NOMO-1 treated with DMSO at 0.1 percent for 48 hours (cell line): Measurements from ENCODE around the gene DNAJB13.

Source experiments
- DNase-seq: peaks from one replicate; lab custom pipeline; 2025; ENCODE audit not compliant: unreplicated experiment; lab: John Stamatoyannopoulos, UW

The DNAJB13 gene

DNA sequence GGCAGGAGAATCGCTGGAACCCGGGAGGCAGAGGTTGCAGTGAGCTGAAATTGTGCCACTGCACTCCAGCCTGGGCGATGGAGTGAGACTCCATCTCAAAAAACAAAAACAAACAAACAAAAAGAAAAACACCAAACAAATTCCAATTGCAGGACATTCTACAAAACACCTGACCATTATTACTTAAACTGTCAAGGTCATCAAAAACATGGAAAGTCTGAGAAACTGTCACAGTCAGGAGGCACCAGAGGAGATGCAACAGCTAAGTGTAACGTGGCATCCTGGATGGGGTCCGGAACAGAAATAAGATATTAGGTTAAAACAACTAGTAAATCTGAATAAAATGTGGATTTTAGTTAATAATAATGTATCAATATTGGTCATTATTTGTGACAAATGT lies 914 bp upstream of the DNAJB13 start:
- no peak for DNase-seq

DNA sequence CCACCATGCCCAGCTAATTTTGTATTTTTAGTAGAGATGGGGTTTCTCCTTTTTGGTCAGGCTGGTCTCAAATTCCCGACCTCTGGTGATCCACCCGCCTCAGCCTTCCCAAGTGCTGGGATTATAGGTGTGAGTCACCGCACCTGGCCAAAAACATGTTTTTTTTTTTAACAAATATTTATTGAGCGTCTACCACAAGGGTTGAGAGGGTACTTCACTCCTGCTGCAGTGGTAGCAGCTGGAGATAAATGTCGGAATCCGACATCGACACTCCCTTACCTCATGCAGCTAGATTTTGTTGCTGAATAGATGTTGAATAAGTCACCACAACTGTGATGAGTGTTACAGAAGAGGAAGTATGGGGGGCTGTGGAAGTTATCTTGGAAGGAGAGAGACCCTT lies 971 bp downstream of the DNAJB13 start:
- no peak for DNase-seq

GRCh38 chr11:73956876-73957653 lies 6.2 kb downstream of the DNAJB13 start:
- no peak for DNase-seq

DNA sequence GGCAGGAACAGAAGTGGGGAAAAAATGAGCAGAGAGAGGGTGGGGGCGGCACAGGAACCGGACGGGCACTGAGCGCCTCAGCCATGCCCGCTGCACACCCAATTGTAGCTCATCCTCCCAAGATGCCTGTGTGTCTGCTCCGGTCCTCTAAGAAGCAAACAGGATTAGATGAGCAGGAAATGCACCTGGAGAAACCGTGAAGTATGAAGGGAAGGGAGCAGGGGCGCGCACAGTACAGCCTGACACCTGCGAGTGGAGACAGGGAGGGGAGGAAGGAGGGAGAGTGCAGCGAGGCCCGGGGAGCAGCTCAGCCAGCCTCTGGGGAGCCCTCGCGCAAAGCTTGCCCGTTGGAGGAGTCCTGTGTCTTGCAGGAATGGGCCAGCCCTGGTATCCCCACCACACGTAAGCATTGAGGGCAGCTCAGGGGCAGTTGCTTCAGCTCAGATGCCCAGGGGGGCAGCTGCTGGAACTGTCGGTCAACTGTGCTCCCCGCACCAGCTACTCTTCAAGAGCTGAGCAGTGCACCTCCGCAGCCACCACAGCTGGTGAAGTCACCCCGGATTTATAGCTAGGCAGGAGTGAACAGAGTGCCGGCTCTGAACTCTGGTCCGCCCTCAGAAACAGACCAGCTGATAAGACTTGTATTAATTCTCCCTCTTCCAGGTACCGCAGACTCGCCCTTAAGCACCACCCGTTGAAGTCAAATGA lies 7.0 kb downstream of the DNAJB13 start:
- no peak for DNase-seq

DNA sequence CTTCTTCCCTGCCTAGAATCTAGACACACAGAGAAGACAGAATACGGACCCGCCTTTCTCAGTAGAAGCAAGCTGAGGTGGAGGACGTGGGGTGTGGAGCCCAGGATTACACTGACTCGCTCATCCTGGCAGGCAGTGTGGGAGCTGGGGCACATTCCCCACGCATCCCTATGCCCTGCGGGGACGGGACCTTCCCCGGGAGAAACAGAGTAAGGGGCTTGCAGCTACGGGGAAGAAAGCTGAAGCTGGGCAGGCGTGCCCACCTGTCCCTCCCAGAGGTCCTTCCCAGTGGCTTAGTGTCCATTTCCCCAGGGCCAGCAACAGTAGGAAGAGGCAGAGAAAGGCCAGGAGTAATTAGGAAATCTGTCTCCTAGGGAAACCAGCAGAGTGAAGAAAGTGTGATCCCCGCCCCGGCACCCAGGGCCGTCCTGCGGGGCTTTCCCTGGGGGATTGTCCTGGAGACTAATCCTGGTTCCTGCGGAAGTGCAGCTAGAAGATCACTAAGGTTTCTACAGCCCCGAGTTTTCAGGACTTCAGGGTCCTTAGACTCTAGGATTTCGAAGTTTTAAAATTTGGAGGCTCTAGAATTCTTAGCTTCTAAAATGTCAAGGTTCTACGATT lies 7.8 kb downstream of the DNAJB13 start:
- DNase-seq, result no peak

- DNase-seq, result no peak
Observed at GRCh38 chr11:73961321-73961720, 10.5 kb downstream of the DNAJB13 start.

DNA sequence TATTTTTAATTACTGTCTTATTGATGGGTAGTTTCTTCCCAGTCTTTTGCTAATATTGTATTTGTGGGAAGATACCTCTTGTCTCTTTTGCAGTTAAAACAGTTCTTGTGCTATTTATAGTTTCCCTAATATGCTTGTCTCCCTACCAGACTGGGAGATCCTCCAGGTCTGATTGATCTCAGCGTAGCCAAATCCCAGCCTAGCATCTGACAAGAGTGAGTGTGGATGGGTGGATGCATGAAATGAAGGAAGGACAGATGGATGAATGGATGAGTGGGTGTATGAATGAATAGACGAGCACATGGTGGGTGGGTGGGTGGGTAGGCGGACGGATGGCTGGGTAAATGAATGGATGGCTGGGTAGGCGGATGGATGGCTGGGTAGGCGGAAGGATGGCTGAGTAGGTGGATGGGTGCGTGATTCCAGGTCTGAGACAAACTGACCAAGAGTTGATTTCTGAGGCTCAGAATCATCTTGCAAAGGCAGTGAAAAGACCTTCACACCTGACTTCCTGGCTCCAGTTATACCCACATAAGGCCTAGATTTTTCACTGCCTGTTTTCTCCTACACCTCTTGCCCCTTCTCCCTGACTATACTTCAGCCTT lies 11.4 kb downstream of the DNAJB13 start:
- no peak for DNase-seq

GRCh38 chr11:73963861-73964260 lies 13.0 kb downstream of the DNAJB13 start:
- DNase-seq, result no peak

- no peak for DNase-seq
Observed at GRCh38 chr11:73965076-73965763, 14.4 kb downstream of the DNAJB13 start.

GRCh38 chr11:73965764-73966121 lies 14.9 kb downstream of the DNAJB13 start:
- no peak for DNase-seq

- no peak for DNase-seq
Observed at GRCh38 chr11:73968356-73968966, 17.6 kb downstream of the DNAJB13 start.

- no peak for DNase-seq
Observed at GRCh38 chr11:73969091-73969490, 18.3 kb downstream of the DNAJB13 start.

- no peak for DNase-seq
Observed at GRCh38 chr11:73969991-73970800, 19.4 kb downstream of the DNAJB13 start.

GRCh38 chr11:73971175-73971719 lies 20.4 kb downstream of the DNAJB13 start:
- DNase-seq, result no peak

- DNase-seq, result no peak
Observed at GRCh38 chr11:73972187-73972586, 21.4 kb downstream of the DNAJB13 start.

GRCh38 chr11:73972620-73973449 lies 22.0 kb downstream of the DNAJB13 start:
- no peak for DNase-seq

DNA sequence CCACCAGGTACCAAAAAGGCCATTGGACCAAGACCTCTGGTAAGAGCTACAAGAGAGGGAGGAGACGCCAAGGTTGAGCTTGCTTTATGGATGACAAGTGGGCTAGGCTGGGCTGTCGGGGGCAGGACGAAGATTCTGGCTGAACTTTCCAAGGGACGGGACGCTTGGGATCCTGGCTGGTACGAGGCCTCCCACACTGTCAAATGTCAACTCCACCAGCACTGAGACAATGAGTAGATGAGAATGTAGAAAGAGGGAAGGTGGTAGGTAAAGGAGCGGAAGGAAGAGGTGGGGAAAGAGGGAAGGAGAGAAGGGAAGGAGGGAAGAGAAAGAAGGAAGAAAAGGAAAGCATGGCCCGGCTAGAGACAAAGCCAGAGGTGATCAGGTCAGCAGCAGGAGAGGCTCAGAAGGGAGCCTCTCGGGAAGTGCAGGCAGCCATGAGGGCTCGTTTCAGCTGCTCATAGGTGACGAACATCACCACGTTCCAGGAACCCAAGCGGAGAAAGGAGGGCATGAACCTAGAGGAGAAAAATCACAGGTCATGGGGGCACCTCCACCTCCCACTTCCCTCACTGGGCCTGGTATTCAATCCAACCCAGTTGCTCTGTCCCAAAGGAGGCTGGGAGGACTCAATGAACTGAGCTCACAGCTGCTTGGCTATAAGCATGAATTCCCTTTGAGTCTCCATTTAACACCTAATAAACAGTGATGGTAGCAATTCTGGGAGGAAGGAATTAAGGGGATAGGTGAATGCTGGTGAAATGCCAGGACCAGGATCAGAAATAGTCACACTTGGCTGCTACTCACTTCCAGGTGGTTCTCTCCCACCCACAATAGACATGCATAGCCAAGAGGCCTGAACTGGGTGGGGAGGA lies 24.0 kb downstream of the DNAJB13 start:
- no peak for DNase-seq

DNA sequence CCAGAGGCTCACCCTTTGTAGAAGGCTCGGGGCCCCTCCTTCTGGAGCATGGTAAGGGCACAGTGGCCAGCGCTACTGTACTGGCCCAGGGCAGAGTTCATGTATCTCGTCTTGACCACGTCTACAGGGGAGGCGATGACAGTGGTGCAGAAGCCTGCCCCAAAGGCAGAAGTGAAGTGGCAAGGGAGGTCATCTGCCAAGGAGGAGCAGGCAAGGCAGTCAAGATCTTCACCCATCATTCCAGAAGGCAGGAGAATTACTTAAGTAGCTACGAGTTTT lies 24.6 kb downstream of the DNAJB13 start:
- DNase-seq, result no peak
